GM12878 (cell line): Measurements from ENCODE around the gene FER1L5.

Experiments used
- MEF2A ChIP-seq: IDR thresholded peaks from 2 replicates; pipeline ENCODE4 v1.6.1; 2011; ENCODE audit warnings: low read depth, mild to moderate bottlenecking, low read length, moderate library complexity; ENCODE audit not compliant: insufficient read depth
- NKRF ChIP-seq: fragments of 450-650 bp; conservative IDR thresholded peaks from 2 replicates; pipeline ENCODE4 v1.6.1; 2017; ENCODE audit warnings: mild to moderate bottlenecking, moderate library complexity
- POLR2AphosphoS5 ChIP-seq: IDR thresholded peaks from 2 replicates; pipeline ENCODE4 v1.6.1; 2011; ENCODE audit warnings: mild to moderate bottlenecking, low read length, inconsistent platforms
- SKIL ChIP-seq: fragments of 450-650 bp; IDR thresholded peaks from 2 replicates; pipeline ENCODE4 v1.6.1; 2017; ENCODE audit warnings: mild to moderate bottlenecking, low read depth, inconsistent platforms; ENCODE audit not compliant: poor library complexity, severe bottlenecking

GRCh38 chr2:96668771-96669170, 26.2 kb downstream of the FER1L5 start:
- TF ChIP-seq MEF2A (no peak), POLR2AphosphoS5 (no peak), SKIL (no peak), NKRF (no peak)
